ENCODE measurements around the gene MYBPH.

The MYBPH gene

DNA sequence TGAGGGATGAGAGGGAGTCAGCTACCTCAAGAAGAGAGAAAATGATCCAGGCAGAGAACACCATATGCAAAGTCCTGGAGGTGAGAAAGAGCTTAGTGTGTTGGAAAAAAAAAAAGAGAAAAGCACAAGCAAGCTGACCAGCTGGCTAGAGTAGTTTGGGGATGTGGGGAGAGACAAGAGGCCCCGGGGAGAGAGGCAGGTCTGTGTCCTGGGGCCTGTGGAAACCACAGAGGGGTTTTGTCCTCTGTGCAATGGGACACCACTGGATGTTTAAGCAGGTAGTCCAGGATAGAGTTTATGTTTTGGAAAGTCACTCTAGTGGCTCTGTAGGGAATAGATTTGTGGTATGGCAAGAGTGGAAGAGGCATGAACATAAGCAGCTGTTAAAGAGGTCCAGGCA lies 25.3 kb upstream of the MYBPH start:
- no peak for DNase-seq (ENCODE audit: low read depth)

DNA sequence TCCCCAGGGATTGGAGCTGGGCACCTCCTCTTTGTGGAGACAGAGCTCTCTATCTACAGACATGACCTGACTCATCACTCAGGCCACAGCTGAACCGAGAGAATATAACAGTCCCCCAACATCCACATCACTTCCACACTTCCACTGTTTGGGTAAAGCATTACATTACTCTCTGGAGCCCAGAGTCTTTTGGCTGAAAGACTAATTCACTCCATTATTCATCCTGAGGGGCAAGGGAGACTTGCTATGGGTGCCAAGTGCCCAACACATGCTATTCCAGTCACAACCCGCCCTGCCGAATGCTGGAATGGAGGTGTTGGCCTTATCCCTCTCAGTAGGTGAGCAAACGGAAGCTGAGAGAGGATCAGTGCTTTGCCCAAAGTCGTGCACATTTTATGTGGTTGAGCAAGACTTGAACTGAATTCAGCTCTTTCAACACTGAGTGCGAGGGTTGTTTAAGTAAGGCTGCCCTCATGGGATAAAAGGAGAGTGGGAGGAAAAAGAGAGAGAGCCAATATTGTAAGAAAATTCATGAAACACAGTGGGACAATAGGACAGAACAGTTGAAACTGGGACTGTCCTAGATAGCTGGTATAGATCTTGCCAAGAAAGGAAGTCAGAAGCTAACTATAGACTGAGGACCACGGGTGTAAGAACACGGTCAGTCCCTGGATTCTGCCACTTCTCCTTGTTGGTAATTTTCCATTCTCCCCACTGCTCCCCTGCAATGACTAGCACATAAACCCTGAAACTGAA lies 24.4 kb upstream of the MYBPH start:
- no peak for DNase-seq (ENCODE audit: low read depth)

DNA sequence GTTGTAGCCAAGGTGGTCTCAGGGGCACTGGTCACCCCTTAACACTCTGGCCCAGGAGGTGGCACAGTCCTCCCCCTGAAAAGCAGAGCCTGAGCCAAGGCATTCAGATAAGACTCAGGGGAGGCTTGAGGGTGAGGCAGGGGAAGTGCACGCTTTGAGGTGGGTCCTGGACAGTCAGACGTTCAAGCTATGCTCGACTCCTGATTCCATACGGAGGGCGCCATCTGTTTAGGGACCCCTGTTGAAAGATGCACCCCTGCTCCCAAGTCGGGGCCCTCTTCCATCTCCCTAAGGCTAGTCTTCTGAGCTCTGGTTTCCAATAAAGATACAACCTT lies 23.8 kb upstream of the MYBPH start:
- DNase-seq (ENCODE audit: low read depth): no peak

DNA sequence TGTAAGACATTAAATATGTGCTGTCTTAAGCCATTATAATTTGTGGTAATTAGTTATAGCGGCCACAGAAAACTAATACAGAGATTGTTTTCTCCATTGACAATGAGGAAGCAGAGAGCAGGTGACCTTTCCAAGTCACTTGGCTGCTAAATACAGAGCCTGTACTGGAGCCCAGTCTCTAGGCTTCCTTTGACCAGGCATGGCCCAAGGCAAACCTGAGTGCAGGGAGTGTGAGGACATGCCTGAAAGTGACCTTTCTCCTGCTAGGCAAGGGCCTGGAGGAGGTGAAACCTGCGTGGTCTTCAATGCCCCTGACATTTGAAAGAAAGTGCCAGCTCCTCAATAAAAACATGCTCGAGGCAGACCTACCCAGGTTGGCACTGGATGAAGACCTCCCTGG lies 23.4 kb upstream of the MYBPH start:
- DNase-seq (ENCODE audit: low read depth): no peak

GRCh38 chr1:203197625-203198024 lies 22.0 kb upstream of the MYBPH start:
- DNase-seq (ENCODE audit: low read depth): no peak

GRCh38 chr1:203196371-203196770 lies 20.7 kb upstream of the MYBPH start:
- DNase-seq (ENCODE audit: low read depth): no peak

DNA sequence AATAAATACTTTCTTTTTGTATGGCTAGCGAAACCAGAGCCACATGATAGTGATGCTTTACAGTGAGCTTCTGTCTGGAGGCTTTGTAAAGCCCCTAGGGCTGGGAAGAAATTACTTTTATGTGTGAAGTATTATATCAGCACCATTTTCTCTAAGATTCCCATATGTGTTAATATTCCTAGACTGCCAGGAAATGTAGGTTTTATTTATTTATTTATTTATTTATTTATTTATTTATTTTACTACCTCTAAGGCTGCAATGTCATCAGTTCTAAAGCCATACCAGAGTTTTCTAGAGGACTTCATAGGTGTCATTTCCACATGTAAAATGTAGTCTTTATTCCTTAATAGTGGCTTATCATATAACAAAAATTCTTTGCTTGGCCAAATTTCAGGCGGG lies 15.3 kb upstream of the MYBPH start:
- no peak for DNase-seq (ENCODE audit: low read depth)

GRCh38 chr1:203189951-203190352 lies 14.3 kb upstream of the MYBPH start:
- no peak for DNase-seq (ENCODE audit: low read depth)

DNA sequence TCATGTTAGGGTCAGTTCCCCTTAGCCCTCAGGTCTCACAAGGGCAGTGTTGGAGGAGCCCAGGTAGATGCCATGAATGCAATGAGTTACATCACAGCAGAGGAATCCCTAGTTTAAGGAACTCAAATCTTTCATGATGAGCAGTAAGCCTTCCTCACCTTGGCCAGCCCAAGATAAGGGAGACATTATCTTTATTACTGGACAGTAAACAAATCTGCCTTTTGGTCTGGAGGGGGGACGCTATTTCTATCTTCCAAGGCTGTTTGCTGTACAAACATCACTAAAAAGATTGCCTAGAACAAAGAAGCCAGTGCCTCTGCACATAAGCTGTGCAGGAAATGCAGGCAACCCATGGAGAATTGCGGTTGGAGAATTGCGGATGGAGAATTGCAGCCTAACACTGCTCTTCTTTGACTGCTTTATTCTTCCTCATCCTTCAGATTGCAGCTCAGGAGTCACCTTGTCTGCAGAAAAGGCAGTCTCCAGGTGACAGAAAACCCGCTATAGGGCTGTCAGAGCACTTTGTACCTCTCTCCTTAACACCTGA lies 13.1 kb upstream of the MYBPH start:
- DNase-seq (ENCODE audit: low read depth): no peak

DNA sequence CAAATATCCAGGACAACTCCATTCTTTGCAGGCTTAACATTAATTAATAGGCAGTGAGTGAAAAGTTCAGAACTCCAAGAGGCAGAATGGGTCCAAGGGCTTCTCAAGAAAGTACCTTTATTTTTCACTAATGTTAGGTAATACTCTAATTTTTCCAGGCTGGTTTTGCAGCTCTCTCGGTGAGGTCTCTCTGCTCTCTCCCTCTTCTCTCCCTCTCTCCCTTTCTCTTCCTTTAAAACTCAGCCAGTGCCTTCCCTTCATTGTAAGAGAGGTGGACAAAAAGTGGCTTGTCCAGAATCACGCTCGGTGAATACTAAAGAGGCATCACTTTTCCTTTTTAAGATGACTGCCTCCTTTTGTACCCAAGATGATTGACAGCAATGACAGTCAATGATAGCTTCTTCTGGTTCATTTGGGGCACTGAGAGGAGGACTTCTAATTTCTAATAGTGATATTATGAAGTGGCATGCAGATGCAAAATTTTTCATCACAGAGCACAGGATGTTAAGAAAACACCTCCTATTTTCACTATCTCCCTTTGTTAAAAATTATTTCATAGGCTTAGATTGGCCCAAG lies 12.2 kb upstream of the MYBPH start:
- DNase-seq (ENCODE audit: low read depth): no peak

GRCh38 chr1:203187304-203187685 lies 11.7 kb upstream of the MYBPH start:
- no peak for DNase-seq (ENCODE audit: low read depth)

- DNase-seq (ENCODE audit: low read depth): no peak
Measured at GRCh38 chr1:203186446-203187303, 11.0 kb upstream of the MYBPH start, which contains the start of gene CHI3L1. Gene CHI3L1 (minus strand): TSS chr1:203186704. CDS start chr1:203186623, 81 bp downstream.

DNA sequence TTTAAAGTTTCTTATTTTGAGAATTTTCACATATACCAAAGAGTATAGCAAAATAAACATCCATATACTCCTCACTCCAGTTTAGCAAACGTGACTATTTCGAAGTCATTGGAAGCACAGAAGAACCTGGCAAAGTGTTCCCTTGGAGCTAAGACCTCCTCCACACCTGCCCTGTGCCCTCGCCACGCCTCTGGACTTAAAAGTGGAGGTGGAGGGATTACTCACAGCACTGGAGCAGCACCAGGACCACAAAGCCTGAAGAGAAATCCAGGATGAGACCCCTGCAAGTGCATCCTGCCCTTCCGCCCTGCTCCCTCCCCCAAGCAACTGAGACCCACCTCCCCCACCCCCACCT lies 10.4 kb upstream of the MYBPH start:
- DNase-seq (ENCODE audit: low read depth): no peak

GRCh38 chr1:203185585-203185984 lies 10.0 kb upstream of the MYBPH start:
- no peak for DNase-seq (ENCODE audit: low read depth)

GRCh38 chr1:203185061-203185461 lies 9.4 kb upstream of the MYBPH start:
- DNase-seq (ENCODE audit: low read depth): no peak

DNA sequence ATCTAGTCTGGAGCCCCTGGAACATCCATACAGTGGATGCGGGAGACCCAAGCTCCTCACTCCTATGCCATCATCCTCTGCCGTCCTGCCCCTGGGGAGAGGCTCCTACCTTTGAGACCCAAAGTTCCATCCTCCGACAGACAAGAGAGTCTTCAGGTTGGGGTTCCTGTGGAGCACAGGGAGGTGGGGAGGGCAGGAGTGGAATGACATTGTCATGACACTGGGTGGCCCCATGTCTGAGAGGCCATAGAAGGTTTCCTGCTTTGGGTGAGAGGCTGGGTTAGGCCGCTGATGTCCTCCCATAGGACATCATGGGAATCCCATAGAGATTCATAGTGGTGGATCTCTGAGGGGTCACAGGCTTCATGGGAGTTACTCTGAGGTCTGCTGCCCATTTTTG lies 8.8 kb upstream of the MYBPH start:
- DNase-seq (ENCODE audit: low read depth): no peak

DNA sequence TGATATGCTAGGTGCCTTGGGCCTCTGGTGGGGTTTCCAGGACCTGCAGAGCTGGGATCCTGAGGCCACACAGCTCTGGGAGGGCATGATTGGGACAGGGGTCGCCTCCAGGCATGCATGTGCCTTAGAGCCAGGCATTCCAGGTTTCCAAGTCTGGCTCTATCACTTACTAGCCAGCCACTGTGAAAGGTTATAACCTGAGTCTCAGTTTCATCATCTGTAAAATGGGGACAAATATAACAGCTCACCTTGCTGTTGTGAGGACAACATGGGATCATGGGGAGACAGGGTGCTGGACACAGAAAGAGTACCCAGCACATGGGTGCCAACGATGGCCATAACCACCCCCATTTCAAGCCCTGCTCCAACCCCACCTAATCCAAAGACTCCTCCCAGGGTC lies 8.2 kb upstream of the MYBPH start:
- DNase-seq (ENCODE audit: low read depth): no peak

DNA sequence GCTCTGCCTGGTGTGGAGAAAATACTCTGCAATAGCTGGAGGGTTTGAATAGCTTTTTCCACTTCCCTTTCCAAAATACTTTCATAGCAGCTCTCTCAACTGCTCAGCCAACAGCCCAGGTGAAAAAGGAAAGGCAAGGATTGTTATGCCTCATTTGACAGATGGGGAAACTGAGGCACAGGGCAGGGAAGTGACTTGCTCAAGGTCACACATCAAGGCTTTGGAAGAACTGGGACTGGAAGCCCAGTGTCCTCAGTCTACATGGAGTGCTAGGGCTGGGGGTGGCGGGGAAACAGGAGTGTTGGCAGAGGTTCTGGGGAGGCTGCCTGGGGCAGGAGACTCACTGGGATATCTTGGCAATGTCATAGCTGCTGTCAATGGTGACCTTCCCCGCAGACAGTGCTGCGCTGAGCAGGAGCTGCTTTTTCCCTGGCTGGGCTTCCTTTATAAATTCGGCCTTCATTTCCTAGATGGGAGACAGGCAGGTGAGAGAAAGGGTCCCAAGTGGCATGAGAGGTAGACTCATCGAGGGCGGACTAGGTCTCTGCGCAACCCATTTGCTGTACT lies 6.8 kb upstream of the MYBPH start:
- DNase-seq (ENCODE audit: low read depth): no peak

- no peak for DNase-seq (ENCODE audit: low read depth)
Measured at GRCh38 chr1:203181586-203182386, 6.2 kb upstream of the MYBPH start.

GRCh38 chr1:203180611-203181330 lies 5.1 kb upstream of the MYBPH start:
- DNase-seq (ENCODE audit: low read depth): no peak

GRCh38 chr1:203179667-203180005 lies 4.0 kb upstream of the MYBPH start:
- DNase-seq (ENCODE audit: low read depth): no peak

Measured in stimulated activated CD8-positive, alpha-beta memory T cell treated with anti-CD3 and anti-CD28 coated beads, Interleukin-15, amount 100 ng/mL, for 24 hours (primary cell).